K562 (cell line): ENCODE results near the gene SLC2A4RG. TPM values are rescaled to one million over a fixed set of nuclear protein-coding genes. Genes with fewer than 3 reads are reported as not detected.

Experiments used
- EP300 ChIP-seq: IDR thresholded peaks from 2 replicates; pipeline ENCODE4 v1.6.1; 2012; ENCODE audit warnings: low read length, improper control_type of control experiment
- L3MBTL2 ChIP-seq: fragments of 450-650 bp; IDR thresholded peaks from 2 replicates; pipeline ENCODE4 v1.6.1; 2016; ENCODE audit warnings: mild to moderate bottlenecking, moderate library complexity
- LCOR ChIP-seq: sonication (generic); formaldehyde crosslinking; IDR thresholded peaks from 2 replicates; pipeline ENCODE4 v1.8.0; 2022; ENCODE audit warnings: mild to moderate bottlenecking, missing genetic modification reagents
- RBM14 ChIP-seq: fragments of 200-400 bp; formaldehyde crosslinking; IDR thresholded peaks from 2 replicates; pipeline ENCODE4 v1.6.1; 2018; ENCODE audit warnings: low read depth, mild to moderate bottlenecking, low read length, moderate library complexity, borderline replicate concordance; ENCODE audit not compliant: insufficient read depth
- polyA plus RNA-seq, 8 experiments: library from polyadenylated mRNA; depleted of rRNA in 4 of 8; stranded (reverse) in 5 of 8; unstranded in 3 of 8; fragments of >200 nt; fragmentation: Nextera tagmentation in 2 of 8; fragmentation: Illumina TruSeq in 1 of 8; extraction: Ambion mirVana in 2 of 8; extraction: Trizol in 1 of 8; gene quantifications; 2 replicates each; pipeline versions ENCODE4 v1.2.1 to v1.2.3, GENCODE V29; 2011 to 2014; ENCODE audit warnings: inconsistent platforms in 1 of 8, missing spikeins in 1 of 8
- total RNA-seq, 7 experiments: library from RNA; depleted of rRNA in 6 of 7; stranded (reverse); fragments of >200 nt in 6 of 7; fragmentation: Illumina TruSeq in 2 of 7; extraction: Trizol in 2 of 7; gene quantifications; 2 replicates each; pipeline versions ENCODE4 v1.2.1 to v1.2.3, GENCODE V29; 2011 to 2021; ENCODE audit warnings: low replicate concordance in 1 of 7
- TF ChIP-seq, protein P1 (sequence below): sonication (generic); formaldehyde crosslinking; IDR thresholded peaks from 2 replicates; pipeline ENCODE4 v1.8.1; 2023; ENCODE audit warnings: mild to moderate bottlenecking, missing genetic modification reagents
- TF ChIP-seq, protein P2 (sequence below): fragments of 450-650 bp; formaldehyde crosslinking; IDR thresholded peaks from 2 replicates; pipeline ENCODE4 v1.4.0; 2020; ENCODE audit warnings: mild to moderate bottlenecking, moderate library complexity

SLC2A4RG gene
- total and polyA plus RNA-seq, 9 of the 15 experiments (the other 6 are each of a cell fraction or from before 2014, with no cell fraction given) = 0.34 to 97.3 (median 26.5) TPM

DNA sequence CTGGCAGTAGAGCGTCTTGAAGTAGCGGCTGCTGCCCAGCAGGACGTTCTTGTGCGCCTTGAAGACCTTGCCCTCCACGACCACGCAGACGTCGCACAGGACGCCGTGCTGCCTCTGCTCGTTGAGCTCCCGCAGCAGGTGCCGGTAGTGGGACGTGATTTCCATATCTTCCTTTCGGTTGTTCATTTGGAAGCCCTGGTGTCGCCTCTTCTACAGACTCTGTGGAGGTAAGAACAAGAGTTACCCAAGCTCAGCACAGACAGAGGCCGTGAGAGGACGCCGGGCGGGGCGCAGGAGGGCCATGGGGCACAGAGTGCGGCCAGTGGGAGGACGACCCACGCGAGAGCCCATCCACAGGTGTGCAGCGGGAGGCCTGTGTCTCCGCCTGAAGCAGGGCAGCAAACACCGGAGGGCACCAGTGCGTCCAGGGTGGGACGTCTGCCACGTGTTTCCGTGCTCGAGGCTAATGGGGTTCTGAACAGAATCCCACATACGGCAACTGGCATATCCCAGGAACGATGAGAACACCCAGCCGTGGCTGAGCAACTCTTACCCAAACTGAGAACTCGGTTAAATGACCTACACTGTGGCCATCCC is 51.1 kb downstream of the SLC2A4RG start (continued):
- TF ChIP-seq, protein P1, sequence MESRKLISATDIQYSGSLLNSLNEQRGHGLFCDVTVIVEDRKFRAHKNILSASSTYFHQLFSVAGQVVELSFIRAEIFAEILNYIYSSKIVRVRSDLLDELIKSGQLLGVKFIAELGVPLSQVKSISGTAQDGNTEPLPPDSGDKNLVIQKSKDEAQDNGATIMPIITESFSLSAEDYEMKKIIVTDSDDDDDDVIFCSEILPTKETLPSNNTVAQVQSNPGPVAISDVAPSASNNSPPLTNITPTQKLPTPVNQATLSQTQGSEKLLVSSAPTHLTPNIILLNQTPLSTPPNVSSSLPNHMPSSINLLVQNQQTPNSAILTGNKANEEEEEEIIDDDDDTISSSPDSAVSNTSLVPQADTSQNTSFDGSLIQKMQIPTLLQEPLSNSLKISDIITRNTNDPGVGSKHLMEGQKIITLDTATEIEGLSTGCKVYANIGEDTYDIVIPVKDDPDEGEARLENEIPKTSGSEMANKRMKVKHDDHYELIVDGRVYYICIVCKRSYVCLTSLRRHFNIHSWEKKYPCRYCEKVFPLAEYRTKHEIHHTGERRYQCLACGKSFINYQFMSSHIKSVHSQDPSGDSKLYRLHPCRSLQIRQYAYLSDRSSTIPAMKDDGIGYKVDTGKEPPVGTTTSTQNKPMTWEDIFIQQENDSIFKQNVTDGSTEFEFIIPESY = no peak
- no peak for TF ChIP-seq RBM14
- TF ChIP-seq, protein P2, sequence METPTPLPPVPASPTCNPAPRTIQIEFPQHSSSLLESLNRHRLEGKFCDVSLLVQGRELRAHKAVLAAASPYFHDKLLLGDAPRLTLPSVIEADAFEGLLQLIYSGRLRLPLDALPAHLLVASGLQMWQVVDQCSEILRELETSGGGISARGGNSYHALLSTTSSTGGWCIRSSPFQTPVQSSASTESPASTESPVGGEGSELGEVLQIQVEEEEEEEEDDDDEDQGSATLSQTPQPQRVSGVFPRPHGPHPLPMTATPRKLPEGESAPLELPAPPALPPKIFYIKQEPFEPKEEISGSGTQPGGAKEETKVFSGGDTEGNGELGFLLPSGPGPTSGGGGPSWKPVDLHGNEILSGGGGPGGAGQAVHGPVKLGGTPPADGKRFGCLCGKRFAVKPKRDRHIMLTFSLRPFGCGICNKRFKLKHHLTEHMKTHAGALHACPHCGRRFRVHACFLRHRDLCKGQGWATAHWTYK (CRISPR knock-in tag) = no peak
- peak; percentile 31; the same call in 1 of the 2 replicates for TF ChIP-seq L3MBTL2
- TF ChIP-seq EP300 = no peak
- no peak for TF ChIP-seq LCOR (CRISPR knock-in tag)
- TF ChIP-seq, all 486 proteins: peak for 3
